Measurements from ENCODE around the gene COPA.
A peak's percentile ranks its signal among the peaks of the same experiment; 100 is the strongest.
"Not testable (repeated sequence)": the region's sequence is repeated elsewhere in the genome, so short reads cannot be mapped to it uniquely, and the experiment has no call there.

Gene COPA

DNA sequence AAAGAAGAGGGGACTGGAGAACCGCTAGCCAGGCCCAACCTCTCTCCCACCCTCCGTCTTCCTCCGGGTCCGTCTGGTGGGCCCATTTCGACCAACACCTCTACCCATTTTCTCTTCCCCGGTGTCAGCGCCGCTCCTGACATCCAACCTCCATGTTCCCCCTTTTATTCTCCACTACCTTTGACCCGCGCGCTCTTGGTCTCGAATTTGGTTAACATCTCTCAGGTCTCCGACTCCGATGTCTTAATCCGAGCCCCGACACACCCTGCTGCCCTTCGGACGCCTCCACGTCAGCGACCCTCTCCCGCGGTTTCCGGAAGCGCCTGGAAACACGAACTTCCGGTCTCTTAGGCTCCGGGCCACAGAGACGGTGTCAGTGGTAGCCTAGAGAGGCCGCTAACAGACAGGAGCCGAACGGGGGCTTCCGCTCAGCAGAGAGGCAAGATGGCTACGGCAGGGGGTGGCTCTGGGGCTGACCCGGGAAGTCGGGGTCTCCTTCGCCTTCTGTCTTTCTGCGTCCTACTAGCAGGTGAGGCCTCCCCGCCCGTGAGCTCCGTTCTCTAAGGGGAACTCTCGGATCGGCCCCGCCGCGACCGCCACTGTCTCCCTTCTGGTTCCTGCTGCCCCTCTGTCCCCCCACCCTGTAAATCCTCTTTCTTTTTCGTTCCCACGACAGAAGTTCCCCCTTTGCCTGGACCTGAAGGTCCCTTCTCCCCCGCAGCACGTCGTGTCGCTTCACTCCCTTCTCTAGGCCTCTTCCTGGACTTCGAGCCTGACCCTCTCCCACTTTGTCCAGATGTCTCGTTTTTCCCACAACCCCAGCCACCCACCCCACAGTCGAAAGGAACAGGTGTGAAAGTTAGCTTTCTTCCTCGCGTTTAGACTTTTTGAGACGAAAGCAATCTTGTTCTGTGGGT, at the start of gene COPA, which contains the start of gene NCSTN:
TSS of gene COPA (minus strand) at position 298 of the 917 bp plus-strand sequence. CDS start at position 218, 80 bp downstream.
TSS of gene NCSTN (plus strand) at position 431 of the 917 bp plus-strand sequence. CDS start at position 445, 14 bp downstream.
- DNase-seq (ENCODE audit: low read depth) = peak; percentile 90

DNA sequence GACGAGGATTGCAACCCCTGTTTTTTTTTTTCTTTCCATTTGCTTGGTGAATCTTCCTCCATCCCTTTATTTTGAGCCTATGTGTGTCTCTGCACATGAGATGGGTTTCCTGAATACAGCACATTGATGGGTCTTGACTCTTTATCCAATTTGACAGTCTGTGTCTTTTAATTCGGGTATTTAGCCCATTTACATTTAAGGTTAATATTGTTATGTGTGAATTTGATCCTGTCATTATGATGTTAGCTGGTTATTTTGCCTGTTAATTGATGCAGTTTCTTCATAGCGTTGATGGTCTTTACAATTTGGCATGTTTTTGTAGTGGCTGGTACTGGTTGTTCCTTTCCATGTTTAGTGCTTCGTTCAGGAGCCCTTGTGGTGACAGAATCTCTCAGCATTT, 45.4 kb upstream of the COPA start:
- not testable (repeated sequence) for DNase-seq (ENCODE audit: low read depth)

DNA sequence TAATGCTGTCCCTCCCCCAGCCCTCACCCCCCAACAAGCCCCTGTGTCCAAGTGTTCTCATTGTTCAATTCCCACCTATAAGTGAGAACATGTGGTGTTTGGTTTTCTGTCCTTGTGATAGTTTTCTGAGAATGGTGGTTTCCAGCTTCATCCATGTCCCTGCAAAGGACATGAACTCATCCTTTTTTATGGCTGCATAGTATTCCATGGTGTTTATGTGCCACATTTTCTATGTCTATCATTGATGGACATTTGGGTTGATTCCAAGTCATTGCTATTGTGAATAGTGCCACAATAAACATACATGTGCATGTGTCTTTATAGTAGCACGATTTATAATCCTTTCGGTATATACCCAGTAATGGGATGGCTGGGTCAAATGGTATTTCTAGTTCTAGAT, 41.8 kb upstream of the COPA start:
- not testable (repeated sequence) for DNase-seq (ENCODE audit: low read depth)

GRCh38 chr1:160377585-160378206, 34.6 kb upstream of the COPA start:
- DNase-seq (ENCODE audit: low read depth) = no peak

- DNase-seq (ENCODE audit: low read depth) = peak; percentile 71
Observed at GRCh38 chr1:160376525-160377131, 33.6 kb upstream of the COPA start.

- DNase-seq (ENCODE audit: low read depth) = no peak
Observed at GRCh38 chr1:160375788-160376524, 32.9 kb upstream of the COPA start.

DNA sequence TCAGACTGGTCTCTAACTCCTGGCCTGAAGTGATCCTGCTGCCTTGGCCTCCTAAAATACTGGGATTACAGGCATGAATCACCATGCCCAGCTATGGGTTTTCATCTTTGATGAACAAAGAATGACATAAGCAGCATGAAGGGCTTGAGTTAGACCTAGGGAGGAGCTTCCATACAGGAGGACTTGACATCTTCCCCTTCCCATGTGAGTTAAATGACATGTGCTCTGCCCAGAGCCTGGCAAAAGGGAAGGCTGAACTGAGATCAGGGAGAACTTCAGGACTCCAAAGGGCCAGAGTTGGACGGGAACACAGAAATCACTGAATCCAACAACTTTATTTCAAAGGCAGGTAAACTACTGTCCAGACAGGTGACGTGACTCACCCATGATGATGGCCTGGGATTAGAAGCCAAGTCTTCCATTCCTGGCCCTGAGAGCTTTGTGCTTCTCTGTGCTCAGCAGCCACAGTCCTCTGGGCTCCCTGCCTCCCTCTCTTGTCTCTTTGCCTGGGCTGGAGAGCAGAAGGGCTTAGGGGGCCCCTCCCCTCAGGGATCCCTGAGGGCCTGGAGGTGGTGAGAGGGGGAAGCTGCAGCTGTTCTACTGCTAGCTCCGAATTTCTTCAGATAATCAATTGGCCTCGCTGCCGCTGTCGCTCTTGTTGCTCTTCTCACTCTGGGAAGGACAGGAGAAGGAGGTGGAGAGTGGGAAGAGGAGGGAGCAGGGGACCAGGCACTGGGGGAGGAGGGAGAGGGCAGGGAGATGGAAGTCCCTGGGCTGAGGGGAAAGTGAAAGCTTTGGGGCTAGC, 31.5 kb upstream of the COPA start:
- no peak for DNase-seq (ENCODE audit: low read depth)

DNA sequence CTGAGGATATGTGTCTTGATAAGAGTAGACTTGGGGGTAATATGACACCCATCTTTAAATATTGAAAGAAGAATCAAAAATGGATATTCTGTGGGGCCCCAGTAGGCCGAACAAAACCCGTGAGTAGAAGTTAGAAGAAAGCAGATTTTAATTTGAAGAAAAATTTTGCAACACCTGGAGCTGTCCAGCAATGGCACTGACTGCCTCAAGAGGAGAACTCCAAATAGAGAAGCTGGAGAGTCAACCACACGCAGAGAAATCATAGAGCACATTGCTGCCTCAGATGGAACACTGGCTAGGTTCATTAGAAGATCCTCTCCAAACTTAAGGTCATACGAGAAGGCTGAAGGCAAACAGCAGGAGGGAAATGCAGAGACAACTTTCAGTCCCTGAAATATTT, 30.6 kb upstream of the COPA start:
- no peak for DNase-seq (ENCODE audit: low read depth)

- no peak for DNase-seq (ENCODE audit: low read depth)
Observed at GRCh38 chr1:160371756-160372155, 28.7 kb upstream of the COPA start.

DNA sequence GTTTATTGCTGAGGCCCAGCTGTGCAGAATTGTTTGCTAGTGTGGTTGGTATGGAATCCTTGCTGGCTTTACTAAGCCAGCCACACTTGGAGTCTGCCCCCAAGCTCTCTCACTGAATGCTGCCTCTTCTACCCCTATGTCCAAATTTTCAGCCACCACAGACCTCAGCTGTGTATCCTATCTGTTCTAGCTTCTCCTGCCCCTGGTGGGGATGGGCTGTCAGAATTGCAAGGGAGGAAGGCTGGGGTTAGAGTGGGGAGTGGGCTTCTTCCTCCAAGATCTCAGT, 28.2 kb upstream of the COPA start:
- DNase-seq (ENCODE audit: low read depth) = no peak

DNA sequence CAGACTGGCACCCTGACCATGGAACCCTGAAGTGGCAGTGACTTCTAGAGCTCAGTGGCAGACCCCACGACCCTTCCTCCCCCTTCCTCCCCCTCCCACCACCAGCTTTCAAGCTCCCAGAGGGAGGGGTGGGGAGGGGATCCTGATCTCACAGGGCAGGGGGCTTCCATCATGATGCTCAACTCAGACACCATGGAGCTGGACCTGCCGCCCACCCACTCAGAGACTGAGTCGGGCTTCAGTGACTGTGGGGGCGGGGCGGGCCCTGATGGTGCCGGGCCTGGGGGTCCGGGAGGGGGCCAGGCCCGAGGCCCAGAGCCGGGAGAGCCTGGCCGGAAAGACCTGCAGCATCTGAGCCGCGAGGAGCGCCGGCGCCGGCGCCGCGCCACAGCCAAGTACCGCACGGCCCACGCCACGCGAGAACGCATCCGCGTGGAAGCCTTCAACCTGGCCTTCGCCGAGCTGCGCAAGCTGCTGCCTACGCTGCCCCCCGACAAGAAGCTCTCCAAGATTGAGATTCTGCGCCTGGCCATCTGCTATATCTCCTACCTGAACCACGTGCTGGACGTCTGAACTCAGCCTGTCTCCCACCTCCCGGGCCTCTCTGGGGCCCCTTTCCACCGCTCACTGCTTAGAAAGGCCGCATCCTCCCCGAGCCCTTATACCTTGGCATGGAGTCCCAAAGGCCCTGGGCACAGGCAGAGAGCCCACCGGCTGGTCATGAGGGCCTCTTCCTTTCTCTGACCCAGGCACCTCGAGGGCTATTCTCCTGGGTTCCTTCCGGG, 27.7 kb upstream of the COPA start:
- DNase-seq (ENCODE audit: low read depth) = no peak

GRCh38 chr1:160369087-160369486, 26.0 kb upstream of the COPA start:
- DNase-seq (ENCODE audit: low read depth) = no peak

GRCh38 chr1:160367934-160368923, 25.2 kb upstream of the COPA start:
- DNase-seq (ENCODE audit: low read depth) = no peak

DNA sequence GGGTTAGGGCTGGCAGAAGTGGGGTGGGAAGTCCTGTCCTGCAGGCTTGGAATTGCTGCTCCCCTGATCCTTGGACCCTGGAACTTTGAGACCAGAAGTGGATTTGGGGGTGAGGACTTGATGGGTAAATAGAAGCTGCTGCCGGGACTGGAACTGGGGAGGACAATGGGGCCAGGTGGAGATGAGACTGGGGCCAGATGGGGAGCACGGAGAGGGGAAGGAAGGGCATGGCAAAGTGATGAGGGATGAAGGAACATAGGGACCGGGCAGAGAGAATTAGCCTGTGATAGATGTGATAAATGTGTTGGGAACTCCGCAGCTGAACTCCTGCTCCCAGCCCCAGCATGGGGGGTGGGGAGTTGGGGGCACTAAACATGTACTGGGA, 24.5 kb upstream of the COPA start:
- DNase-seq (ENCODE audit: low read depth) = no peak

DNA sequence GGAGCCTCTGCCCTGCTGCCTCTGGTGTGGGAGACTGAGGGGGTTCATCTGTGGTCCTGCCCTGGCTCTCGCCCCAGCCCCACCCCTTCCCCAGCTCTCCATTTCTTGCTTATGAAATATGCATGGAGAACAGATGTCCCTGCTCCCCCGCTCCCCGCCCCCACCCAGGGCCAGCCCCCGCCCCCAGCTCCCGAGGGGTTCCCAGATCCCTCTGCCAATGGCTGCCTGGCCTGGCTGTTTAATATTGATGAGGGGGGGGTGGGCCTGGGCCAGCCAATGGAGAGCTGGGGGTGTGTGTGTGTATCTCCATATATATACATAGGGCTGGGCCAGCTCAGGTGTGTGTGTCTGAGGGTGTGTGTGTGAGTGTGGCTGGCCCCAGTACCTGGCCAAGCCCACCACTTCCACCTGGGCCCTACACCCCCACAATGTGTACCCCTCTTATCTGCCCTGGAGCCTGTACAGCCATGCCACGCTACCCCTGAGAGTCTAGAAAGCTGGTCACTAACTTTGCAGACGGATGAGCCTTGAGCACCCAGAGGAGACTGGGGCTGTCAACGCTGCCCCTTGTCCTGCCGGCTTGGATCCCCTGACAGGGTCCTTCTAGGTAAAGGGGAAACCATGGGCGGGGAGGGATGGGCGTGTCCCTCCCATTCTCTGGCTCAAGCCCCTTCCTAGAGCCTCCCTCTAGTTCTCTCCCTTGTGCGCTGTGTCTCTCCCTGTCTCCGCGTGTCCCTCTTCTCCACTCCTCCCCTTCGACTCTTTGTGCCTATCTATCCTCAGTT, 23.9 kb upstream of the COPA start, which contains the start of gene NHLH1:
TSS of gene NHLH1 (plus strand) at position 341 of the 785 bp plus-strand sequence. CDS start 3,661 bp downstream, outside the sequence.
- no peak for DNase-seq (ENCODE audit: low read depth)

- DNase-seq (ENCODE audit: low read depth) = no peak
Observed at GRCh38 chr1:160365325-160365724, 22.3 kb upstream of the COPA start.

DNA sequence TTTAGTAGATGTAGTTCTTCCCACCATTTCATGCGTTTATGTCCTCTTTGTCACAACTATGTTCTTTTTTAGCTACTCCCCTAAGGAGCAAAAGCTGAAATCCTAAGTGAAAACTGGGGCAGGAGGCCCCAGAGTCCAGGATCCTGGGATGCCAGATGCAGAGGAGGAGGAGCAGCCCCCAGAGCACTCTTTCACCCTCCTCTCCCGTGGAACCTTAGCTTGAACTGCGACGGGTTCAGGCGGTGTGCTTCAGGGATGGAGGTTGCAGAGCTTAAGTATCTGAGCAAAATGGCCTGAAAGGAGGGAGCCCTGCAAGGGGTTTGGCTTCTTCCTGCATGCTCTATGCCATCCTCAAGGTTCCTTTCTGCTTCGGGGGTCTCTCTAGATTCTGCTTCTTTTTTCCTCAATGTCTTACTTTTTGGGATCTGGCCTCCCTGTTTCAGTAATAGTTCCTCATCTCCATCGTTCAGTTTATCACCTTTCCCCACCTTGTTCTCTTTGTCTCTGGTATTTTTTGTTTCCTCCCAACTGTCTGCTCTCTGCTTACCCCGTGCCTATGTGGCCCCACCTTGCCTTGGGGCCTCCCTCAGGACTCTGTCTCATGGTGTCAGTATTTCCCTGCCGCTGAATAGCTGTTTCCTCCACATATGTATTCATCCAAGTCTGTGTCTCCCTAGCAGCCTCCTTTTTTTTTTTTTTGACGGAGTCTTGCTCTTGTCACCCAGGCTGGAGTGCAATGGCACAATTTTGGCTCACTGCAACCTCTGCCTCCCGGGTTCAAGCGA, 21.1 kb upstream of the COPA start:
- no peak for DNase-seq (ENCODE audit: low read depth)

GRCh38 chr1:160363010-160363409, 20.0 kb upstream of the COPA start:
- DNase-seq (ENCODE audit: low read depth) = no peak
